GM19238 (cell line): ENCODE results near the gene SRPX2.
A peak's percentile ranks its signal among the peaks of the same experiment; 100 is the strongest.

Source experiments
- DNase-seq: peaks from one replicate; pipeline ENCODE4 v3.0.0; 2011; ENCODE audit warnings: low spot score; ENCODE audit not compliant: insufficient read length

SRPX2 gene

DNA sequence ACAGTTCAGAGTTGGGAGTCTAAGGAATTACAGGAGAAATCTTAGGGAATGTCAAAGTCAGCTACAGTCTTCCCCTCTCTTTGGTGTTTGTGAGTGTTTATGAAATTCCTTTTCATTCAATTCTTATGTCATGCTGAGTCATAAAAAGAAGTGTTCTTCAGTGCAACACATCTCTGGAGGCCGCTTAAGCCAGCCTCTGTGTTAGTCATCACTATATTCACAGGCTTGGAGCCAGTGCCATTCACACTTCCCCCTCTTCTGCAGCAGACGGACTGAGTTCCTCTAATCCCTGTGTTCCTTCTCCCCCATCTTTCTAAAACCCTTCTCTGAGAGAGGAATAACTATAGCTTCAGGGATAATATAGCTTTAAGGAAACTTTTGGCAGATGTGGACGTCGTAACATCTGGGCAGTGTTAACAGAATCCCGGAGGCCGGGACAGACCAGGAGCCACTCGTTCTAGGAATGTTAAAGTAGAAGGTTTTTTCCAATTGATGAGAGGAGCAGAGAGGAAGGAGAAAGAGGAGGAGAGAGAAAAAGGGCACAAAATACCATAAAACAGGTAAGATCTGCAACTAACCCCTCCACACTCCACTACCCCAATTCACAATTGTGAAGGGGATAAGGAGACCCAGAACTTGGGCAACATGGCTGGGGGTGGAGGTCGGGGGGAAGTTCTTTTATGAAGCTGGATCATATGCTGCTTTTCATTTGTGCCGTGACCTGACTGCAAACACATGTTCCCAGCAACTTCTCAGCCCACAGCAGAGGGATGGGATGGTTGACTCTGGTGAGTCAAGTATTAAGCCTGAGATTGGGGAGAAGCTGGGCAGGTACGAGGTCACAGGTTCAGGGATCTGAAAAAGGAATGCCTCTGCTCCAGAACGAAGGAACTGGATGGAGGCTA is at the start of gene SRPX2:
SRPX2 (plus strand) TSS at position 244 of the 905 bp plus-strand sequence. CDS start 2,124 bp downstream, outside the sequence.
- no peak for DNase-seq

DNA sequence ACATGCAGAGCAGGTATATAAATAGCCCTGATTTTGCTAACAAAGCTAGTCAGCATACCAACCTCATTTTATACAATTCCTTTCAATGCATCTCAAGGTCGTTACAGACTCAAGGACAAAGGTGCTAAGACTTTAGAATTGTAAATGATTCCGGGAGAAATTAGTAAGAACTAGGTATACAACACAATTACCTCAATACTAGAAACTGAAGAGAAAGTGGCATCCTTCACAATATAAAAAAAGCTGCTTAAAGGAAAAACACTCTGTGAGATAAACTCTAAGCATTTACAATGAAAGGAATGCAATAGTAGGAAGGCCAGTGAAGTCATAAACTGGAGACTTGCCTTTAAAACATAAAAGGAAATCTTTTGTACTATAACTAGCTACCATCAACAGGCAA is 47.4 kb upstream of the SRPX2 start:
- no peak for DNase-seq

GRCh38 chrX:100599456-100599855 is 44.5 kb upstream of the SRPX2 start:
- no peak for DNase-seq

- no peak for DNase-seq
Observed at GRCh38 chrX:100600340-100600739, 43.7 kb upstream of the SRPX2 start.

GRCh38 chrX:100600758-100601157 is 43.2 kb upstream of the SRPX2 start:
- DNase-seq = no peak

DNA sequence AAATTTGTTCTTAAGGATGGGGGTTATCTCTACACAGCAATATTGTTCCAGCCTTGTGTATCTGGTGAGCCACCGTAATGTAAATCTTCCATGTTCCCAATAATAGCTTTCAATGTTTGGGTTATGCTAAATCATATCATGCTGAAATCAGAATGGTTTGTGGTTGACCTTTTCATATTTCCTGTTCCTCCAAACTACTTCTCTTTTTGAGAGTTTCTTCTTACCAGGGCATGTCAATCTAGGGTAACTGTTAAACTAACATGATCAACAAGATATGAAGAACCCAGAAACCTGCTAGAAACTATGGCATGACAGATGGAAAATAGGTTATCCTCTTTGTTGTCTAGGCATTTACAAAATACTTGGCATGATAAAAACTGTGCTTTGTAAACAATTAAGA is 37.2 kb upstream of the SRPX2 start:
- DNase-seq = no peak

DNA sequence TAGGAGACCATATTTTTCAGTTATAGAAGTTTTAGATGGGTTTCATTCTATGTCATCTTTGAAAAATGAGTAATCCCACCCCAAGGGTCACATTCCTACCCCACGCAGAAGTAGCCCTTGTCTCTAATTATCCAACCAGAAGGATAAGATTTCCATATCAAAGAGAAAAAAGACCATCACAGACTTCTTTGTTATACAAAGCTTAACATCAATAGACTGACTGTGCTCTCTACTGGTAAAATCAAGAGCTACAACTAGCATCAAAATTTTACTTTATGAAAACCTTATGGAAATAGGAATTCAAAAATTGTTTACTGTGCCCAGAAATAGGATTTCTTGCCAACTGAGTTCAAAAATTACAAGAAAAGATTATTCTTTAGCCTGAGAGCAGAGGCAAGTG is 34.4 kb upstream of the SRPX2 start:
- DNase-seq = no peak

DNA sequence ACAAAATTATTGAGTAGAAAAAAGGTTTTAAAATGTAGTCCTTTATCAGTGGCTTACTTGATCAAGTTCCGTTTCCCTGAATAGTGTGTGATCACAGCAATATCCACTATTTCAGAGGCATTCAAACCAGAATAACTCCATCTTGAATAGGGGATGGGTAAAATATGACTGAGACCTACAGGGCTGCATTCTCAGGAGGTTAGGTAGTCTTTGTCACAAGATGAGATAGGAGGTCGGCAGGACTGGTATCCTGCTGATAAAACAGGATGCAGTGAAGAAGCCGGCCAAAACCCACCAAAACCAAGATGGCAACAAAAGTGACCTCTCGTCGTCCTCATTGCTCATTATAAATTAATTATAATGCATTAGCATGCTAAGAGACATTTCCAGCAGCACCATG is 32.0 kb upstream of the SRPX2 start:
- DNase-seq = no peak

DNA sequence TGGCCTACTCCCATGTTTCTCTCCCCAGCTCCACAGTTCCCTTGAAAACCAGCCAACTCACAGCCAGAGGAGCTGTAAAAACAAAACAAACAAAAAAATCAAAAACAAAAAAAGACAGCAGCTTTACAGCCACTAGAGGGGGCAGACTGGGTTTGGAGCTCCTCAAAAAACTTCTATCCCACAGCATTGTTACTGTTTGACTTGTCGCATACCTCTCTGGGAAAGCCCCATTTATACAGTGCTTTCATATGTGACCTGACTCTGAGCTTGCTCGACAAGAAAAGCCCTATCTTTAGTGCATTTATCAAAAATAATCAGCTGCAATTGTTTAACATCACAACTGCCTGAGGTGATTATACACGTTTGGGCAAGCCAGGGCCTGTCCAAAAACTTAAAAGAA is 29.0 kb upstream of the SRPX2 start:
- peak; percentile 5 for DNase-seq

DNA sequence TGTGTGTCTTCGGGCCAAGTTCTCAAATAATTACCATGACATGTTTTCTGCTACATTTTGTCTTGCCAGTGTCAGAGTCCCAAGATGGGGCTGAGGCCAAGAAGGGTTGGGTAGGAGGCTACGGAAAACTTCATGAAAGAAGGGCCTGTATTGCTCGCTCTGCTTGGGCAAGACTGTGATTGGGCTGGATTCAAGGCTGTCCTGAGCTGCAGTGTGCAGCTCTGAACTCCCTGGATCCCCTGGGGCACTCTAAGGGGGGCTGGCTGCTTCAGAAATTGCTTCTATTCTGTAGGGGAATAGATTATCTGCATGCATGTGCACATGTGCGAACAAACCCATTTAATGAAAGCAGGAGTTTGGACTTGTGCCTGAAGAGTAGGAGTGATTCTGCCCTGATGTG is 21.0 kb upstream of the SRPX2 start:
- no peak for DNase-seq

DNA sequence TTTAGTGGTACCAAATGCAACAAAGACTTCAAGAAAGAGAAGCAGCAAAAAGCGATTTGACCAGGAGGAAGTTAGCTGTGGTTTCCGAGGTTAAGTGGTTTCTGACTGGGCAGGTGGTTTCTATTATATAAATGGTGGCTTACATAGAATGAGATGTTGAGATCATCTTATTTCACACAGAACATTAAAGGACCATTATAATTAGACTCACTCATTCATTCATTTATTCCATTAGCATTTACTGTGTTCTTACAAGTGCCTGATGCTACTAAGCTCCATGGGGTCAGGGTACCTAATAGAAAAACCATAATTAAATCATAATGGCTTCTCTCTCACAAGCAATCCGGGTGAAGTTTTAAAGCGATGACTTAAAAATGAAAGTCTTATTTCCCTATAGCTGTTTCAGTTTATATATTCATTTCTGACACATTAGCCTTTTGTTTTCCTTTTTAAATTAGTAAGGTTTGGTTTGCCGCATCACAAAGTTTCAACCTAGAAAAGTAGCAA is 18.0 kb upstream of the SRPX2 start:
- peak; percentile 23 for DNase-seq

DNA sequence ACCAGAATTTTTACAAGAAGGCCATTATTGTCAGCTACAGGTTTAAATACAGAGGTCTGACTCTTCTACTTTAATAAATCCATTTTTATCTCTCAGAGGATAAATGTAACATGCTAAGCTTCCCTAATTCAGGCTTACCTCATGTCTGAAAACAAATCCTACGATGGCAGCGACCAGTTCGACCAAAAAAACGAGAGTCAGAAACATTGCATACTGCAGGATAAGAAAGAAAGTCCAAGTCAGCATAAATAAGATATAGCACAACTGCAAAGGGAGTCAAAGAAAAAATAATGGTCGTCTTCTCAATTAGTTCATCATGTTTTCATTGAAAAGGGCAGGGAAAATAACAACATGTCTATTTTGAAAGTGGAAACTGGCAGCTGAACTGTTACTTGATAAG is 9.0 kb upstream of the SRPX2 start:
- no peak for DNase-seq

DNA sequence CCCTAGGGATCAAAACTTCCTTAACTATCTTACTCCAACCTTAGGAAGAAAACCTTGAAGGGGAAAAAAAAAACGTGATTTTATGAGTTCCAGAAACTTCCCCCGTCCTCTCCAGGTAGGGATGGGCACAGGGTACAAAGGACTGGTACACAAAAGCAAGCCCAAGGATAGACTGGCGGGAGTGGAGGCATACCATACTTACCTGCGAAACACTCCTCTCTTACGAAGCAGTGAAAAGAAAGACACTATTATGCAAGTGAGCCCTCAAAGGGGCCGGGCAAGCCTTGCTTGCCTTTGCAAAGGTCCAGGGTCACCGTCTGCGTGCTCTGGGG is 8.0 kb upstream of the SRPX2 start:
- DNase-seq = no peak

GRCh38 chrX:100636321-100636991 is 7.5 kb upstream of the SRPX2 start, which contains the start of gene TSPAN6:
Gene TSPAN6, minus strand, starts transcription at chrX:100636806. Its CDS starts 112 bp downstream, at chrX:100636694.
- DNase-seq = peak; percentile 22

- DNase-seq = no peak
Observed at GRCh38 chrX:100642290-100642689, 1.7 kb upstream of the SRPX2 start.

DNA sequence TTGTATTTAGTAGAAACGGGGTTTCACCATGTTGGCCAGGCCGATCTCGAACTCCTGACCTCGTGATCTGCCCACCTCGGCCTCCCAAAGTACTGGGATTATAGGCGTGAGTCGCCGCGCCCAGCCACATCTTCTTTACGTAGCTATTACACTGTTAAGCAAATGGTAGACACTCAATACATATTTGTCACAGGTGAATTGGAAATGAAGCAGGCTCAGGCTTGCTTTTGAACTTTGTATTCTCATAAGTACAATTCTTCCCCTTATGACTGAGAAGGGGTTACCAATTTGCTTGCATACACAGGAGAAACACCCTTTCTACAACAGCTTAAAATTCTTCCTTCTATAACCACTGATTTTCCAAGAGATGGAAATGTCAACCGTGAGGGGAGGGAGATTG is 787 bp upstream of the SRPX2 start:
- DNase-seq = no peak

DNA sequence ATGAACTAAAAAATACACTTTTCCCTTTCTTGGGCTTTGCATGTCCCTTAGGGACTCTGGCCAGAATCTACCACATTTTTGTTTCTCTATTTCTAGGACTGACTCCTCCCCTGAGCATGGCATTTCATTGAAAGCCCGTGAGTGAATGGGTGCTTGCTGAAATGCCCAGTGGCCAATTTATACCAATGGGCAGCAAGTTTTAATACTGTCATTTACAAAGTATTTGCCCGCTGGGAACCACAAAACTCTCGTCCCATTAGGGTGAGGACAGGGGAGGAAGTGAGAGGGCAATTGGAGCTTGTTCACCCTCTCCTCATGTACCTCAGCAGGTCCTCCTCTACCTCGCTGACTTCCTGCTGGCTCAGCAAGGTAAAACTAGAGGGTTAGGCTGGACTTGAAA is 1.1 kb downstream of the SRPX2 start:
- no peak for DNase-seq

GRCh38 chrX:100647095-100647494 is 3.1 kb downstream of the SRPX2 start:
- no peak for DNase-seq

DNA sequence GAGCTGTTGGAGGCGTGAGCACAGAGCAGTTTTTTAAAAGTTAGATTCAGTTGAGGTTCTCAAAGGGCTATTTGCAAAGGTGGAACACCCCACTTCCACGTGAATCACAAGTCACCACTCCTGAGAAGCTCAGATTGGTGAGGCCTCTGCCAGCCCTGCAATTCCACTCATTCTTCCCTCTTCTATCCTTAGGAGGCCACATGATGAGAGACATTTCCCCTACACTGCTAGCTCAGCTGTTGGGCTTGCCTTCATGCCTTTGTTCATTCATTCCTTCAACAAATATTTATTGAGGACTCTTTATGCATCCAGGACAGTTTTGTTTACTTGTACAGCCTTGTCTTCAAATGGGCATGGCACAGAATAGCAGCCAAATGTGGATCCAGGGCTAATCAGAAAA is 3.7 kb downstream of the SRPX2 start:
- DNase-seq = no peak

- DNase-seq = no peak
Observed at GRCh38 chrX:100648458-100649417, 4.7 kb downstream of the SRPX2 start.

DNA sequence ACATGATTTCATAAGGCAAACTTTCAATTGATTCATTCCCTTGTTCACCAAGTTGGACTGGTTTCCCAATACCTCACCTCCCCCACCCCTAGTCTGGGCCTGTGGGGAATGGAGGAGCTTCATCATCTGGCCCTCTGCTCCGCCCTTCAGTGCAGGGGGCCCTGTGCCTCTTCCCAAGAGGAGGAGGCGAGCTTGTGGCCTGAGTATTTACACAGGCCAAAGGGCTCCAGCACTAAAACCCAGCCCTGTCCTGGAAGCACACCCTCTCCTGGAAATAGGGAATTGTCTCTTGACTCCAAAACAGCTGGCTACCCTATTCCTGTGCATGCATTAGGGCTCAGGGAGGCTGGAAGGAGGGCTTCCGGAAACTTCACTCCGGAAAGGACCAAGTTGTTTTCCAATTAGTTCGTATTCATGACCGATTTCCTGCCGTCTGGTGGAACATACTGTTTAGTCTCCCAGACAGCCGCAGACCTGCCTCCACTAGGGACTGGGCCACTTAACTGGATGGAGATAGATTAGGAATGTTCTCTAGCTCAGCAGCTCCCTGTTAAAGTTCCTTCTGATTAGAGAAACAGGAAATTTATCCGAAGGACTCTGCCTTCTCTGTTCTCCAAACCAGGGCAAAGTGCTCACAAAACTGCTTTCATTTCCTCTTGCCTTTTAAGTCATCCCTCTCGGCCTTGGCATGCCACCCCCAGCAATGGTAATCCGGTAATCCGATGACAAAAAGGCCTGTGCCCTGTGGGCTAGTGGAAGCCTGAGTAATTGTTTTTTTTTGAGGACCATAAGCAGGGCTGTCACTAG is 5.8 kb downstream of the SRPX2 start:
- DNase-seq = no peak
